HEK293 (cell line): ENCODE results near the gene CDC42EP5.

ENCODE experiments used
- BCL11B ChIP-seq: fragments of 450-650 bp; formaldehyde crosslinking; IDR thresholded peaks from 2 replicates; pipeline ENCODE4 v1.5.1; 2016; ENCODE audit warnings: low read depth, missing biosample characterization, missing genetic modification characterization
- EGR2 ChIP-seq: fragments of 450-650 bp; formaldehyde crosslinking; IDR thresholded peaks from 2 replicates; pipeline ENCODE4 v1.5.1; 2016; ENCODE audit warnings: low read depth, missing biosample characterization, missing genetic modification characterization
- GLIS1 ChIP-seq: fragments of 450-650 bp; formaldehyde crosslinking; IDR thresholded peaks from 2 replicates; pipeline ENCODE4 v1.5.1; 2016; ENCODE audit warnings: missing biosample characterization, missing genetic modification characterization
- KLF7 ChIP-seq: fragments of 450-650 bp; formaldehyde crosslinking; IDR thresholded peaks from 2 replicates; pipeline ENCODE4 v1.5.1; 2016; ENCODE audit warnings: missing biosample characterization, missing genetic modification characterization, borderline replicate concordance
- TRIM28 ChIP-seq: IDR thresholded peaks from 2 replicates; pipeline ENCODE4 v1.6.1; 2011; ENCODE audit warnings: low read length, control low read depth, borderline replicate concordance
- ZEB2 ChIP-seq: fragments of 450-650 bp; formaldehyde crosslinking; IDR thresholded peaks from 2 replicates; pipeline ENCODE4 v1.5.1; 2016; ENCODE audit warnings: missing biosample characterization, missing genetic modification characterization
- ZNF121 ChIP-seq: fragments of 450-650 bp; formaldehyde crosslinking; IDR thresholded peaks from 2 replicates; pipeline ENCODE4 v1.5.1; 2016; ENCODE audit warnings: missing biosample characterization, missing genetic modification characterization
- ZNF37A ChIP-seq: fragments of 450-650 bp; IDR thresholded peaks from 2 replicates; pipeline ENCODE4 v1.5.1; 2018; ENCODE audit warnings: missing biosample characterization, missing genetic modification characterization
- ZNF48 ChIP-seq: fragments of 450-650 bp; formaldehyde crosslinking; IDR thresholded peaks from 2 replicates; pipeline ENCODE4 v1.5.1; 2016; ENCODE audit warnings: missing biosample characterization, missing genetic modification characterization
- ZNF514 ChIP-seq: fragments of 450-650 bp; formaldehyde crosslinking; IDR thresholded peaks from 2 replicates; pipeline ENCODE4 v1.5.1; 2016; ENCODE audit warnings: missing biosample characterization, missing genetic modification characterization
- ZNF624 ChIP-seq: fragments of 450-650 bp; formaldehyde crosslinking; IDR thresholded peaks from 2 replicates; pipeline ENCODE4 v1.5.1; 2017; ENCODE audit warnings: missing biosample characterization, missing genetic modification characterization
- ZNF664 ChIP-seq: fragments of 450-650 bp; formaldehyde crosslinking; IDR thresholded peaks from 2 replicates; pipeline ENCODE4 v1.5.1; 2016; ENCODE audit warnings: missing biosample characterization, missing genetic modification characterization
- ZNF830 ChIP-seq: fragments of 450-650 bp; IDR thresholded peaks from 2 replicates; pipeline ENCODE4 v1.5.0; 2018; ENCODE audit warnings: missing biosample characterization, missing genetic modification characterization, low read depth, mild to moderate bottlenecking, moderate library complexity
- TF ChIP-seq, protein P1 (sequence below): fragments of 450-650 bp; formaldehyde crosslinking; IDR thresholded peaks from 2 replicates; pipeline ENCODE4 v1.5.1; 2016; ENCODE audit warnings: missing biosample characterization, missing genetic modification characterization
- TF ChIP-seq, protein P2 (sequence below): fragments of 450-650 bp; formaldehyde crosslinking; IDR thresholded peaks from 2 replicates; pipeline ENCODE4 v1.5.0; 2017; ENCODE audit warnings: missing biosample characterization, missing genetic modification characterization, borderline replicate concordance
- TF ChIP-seq, protein P3 (sequence below): fragments of 450-650 bp; formaldehyde crosslinking; IDR thresholded peaks from 2 replicates; pipeline ENCODE4 v1.5.1; 2017; ENCODE audit warnings: missing biosample characterization, missing genetic modification characterization
- TF ChIP-seq, protein P4 (sequence below): fragments of 450-650 bp; formaldehyde crosslinking; IDR thresholded peaks from 2 replicates; pipeline ENCODE4 v1.5.1; 2016; ENCODE audit warnings: missing biosample characterization, missing genetic modification characterization
- TF ChIP-seq, protein P5 (sequence below): fragments of 450-650 bp; formaldehyde crosslinking; IDR thresholded peaks from 2 replicates; pipeline ENCODE4 v1.5.1; 2016; ENCODE audit warnings: missing biosample characterization, missing genetic modification characterization
- TF ChIP-seq, protein P6 (sequence below): fragments of 450-650 bp; formaldehyde crosslinking; IDR thresholded peaks from 2 replicates; pipeline ENCODE4 v1.5.1; 2016; ENCODE audit warnings: missing biosample characterization, missing genetic modification characterization
- TF ChIP-seq, protein P7 (sequence below): fragments of 450-650 bp; formaldehyde crosslinking; IDR thresholded peaks from 2 replicates; pipeline ENCODE4 v1.5.1; 2017; ENCODE audit warnings: missing biosample characterization, missing genetic modification characterization
- TF ChIP-seq, protein P8 (sequence below): fragments of 450-650 bp; formaldehyde crosslinking; IDR thresholded peaks from 2 replicates; pipeline ENCODE4 v1.5.1; 2016; ENCODE audit warnings: missing biosample characterization, missing genetic modification characterization

The CDC42EP5 gene

DNA sequence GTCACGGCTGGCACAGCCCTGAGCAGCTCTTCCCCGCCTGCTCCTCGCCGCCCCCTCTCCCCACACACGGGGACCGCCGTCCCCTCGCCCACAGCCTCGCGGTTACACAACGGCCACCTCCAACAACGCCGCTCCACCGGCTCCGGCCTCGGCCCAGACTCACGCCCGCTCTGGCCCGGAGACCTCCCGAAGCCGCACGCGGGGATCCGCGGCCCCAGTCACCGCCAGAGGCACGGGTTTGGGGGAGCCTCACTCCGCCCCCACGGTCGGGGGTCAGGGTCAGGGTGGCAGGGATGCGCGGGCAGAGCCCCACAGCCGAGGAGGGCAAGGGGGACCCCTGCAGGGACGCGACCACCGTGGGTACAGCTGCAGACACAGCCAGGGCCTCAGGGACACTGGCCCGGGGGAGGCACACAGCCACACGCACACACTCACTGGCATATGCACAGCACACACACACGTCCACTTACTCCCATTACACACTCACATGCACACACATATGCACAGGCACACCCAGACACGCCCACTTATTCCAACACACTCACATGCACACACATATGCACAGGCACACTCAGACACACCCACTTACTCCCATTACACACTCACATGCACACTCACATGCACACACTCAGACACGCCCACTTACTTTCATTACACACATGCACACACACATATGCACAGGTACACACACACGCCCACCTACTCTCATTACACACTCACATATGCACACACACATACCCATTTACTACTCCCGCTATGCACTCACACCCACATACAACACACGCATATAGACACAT lies 56.2 kb downstream of the CDC42EP5 start (continued):
- TF ChIP-seq KLF7 (tag by site-specific recombination) (0 out of 2 replicates have a peak, but pooled peaks have one; percentile 12), ZNF830 (tag by site-specific recombination) (no peak), ZNF37A (tag by site-specific recombination) (no peak), ZNF121 (tag by site-specific recombination) (no peak), GLIS1 (tag by site-specific recombination) (no peak), EGR2 (peak; percentile 85), ZNF664 (tag by site-specific recombination) (no peak), ZNF624 (tag by site-specific recombination) (no peak), ZNF514 (tag by site-specific recombination) (no peak), BCL11B (tag by site-specific recombination) (no peak), TRIM28 (no peak), ZEB2 (tag by site-specific recombination) (no peak), ZNF48 (tag by site-specific recombination) (no peak)
- TF ChIP-seq, protein P1, sequence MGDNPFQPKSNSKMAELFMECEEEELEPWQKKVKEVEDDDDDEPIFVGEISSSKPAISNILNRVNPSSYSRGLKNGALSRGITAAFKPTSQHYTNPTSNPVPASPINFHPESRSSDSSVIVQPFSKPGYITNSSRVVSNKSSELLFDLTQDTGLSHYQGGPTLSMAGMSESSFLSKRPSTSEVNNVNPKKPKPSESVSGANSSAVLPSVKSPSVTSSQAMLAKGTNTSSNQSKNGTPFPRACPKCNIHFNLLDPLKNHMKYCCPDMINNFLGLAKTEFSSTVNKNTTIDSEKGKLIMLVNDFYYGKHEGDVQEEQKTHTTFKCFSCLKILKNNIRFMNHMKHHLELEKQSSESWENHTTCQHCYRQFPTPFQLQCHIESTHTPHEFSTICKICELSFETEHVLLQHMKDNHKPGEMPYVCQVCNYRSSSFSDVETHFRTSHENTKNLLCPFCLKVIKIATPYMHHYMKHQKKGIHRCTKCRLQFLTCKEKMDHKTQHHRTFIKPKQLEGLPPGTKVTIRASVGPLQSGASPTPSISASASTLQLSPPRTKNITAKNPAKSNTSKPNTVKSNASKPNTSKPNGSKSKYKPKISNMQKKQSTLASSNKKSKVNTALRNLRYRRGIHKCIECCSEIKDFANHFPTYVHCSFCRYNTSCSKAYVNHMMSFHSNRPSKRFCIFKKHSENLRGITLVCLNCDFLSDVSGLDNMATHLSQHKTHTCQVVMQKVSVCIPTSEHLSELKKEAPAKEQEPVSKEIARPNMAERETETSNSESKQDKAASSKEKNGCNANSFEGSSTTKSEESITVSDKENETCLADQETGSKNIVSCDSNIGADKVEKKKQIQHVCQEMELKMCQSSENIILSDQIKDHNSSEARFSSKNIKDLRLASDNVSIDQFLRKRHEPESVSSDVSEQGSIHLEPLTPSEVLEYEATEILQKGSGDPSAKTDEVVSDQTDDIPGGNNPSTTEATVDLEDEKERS (tag by site-specific recombination) = no peak
- TF ChIP-seq, protein P2, sequence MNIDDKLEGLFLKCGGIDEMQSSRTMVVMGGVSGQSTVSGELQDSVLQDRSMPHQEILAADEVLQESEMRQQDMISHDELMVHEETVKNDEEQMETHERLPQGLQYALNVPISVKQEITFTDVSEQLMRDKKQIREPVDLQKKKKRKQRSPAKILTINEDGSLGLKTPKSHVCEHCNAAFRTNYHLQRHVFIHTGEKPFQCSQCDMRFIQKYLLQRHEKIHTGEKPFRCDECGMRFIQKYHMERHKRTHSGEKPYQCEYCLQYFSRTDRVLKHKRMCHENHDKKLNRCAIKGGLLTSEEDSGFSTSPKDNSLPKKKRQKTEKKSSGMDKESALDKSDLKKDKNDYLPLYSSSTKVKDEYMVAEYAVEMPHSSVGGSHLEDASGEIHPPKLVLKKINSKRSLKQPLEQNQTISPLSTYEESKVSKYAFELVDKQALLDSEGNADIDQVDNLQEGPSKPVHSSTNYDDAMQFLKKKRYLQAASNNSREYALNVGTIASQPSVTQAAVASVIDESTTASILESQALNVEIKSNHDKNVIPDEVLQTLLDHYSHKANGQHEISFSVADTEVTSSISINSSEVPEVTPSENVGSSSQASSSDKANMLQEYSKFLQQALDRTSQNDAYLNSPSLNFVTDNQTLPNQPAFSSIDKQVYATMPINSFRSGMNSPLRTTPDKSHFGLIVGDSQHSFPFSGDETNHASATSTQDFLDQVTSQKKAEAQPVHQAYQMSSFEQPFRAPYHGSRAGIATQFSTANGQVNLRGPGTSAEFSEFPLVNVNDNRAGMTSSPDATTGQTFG (tag by site-specific recombination) = no peak
- TF ChIP-seq, protein P3, sequence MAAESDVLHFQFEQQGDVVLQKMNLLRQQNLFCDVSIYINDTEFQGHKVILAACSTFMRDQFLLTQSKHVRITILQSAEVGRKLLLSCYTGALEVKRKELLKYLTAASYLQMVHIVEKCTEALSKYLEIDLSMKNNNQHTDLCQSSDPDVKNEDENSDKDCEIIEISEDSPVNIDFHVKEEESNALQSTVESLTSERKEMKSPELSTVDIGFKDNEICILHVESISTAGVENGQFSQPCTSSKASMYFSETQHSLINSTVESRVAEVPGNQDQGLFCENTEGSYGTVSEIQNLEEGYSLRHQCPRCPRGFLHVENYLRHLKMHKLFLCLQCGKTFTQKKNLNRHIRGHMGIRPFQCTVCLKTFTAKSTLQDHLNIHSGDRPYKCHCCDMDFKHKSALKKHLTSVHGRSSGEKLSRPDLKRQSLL (tag by site-specific recombination) = no peak
- TF ChIP-seq, protein P4, sequence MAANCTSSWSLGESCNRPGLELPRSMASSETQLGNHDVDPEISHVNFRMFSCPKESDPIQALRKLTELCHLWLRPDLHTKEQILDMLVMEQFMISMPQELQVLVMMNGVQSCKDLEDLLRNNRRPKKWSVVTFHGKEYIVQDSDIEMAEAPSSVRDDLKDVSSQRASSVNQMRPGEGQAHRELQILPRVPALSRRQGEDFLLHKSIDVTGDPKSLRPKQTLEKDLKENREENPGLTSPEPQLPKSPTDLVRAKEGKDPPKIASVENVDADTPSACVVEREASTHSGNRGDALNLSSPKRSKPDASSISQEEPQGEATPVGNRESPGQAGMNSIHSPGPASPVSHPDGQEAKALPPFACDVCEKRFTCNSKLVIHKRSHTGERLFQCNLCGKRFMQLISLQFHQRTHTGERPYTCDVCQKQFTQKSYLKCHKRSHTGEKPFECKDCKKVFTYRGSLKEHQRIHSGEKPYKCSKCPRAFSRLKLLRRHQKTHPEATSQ (tag by site-specific recombination) = no peak
- TF ChIP-seq, protein P5, sequence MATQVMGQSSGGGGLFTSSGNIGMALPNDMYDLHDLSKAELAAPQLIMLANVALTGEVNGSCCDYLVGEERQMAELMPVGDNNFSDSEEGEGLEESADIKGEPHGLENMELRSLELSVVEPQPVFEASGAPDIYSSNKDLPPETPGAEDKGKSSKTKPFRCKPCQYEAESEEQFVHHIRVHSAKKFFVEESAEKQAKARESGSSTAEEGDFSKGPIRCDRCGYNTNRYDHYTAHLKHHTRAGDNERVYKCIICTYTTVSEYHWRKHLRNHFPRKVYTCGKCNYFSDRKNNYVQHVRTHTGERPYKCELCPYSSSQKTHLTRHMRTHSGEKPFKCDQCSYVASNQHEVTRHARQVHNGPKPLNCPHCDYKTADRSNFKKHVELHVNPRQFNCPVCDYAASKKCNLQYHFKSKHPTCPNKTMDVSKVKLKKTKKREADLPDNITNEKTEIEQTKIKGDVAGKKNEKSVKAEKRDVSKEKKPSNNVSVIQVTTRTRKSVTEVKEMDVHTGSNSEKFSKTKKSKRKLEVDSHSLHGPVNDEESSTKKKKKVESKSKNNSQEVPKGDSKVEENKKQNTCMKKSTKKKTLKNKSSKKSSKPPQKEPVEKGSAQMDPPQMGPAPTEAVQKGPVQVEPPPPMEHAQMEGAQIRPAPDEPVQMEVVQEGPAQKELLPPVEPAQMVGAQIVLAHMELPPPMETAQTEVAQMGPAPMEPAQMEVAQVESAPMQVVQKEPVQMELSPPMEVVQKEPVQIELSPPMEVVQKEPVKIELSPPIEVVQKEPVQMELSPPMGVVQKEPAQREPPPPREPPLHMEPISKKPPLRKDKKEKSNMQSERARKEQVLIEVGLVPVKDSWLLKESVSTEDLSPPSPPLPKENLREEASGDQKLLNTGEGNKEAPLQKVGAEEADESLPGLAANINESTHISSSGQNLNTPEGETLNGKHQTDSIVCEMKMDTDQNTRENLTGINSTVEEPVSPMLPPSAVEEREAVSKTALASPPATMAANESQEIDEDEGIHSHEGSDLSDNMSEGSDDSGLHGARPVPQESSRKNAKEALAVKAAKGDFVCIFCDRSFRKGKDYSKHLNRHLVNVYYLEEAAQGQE = no peak
- TF ChIP-seq, protein P6, sequence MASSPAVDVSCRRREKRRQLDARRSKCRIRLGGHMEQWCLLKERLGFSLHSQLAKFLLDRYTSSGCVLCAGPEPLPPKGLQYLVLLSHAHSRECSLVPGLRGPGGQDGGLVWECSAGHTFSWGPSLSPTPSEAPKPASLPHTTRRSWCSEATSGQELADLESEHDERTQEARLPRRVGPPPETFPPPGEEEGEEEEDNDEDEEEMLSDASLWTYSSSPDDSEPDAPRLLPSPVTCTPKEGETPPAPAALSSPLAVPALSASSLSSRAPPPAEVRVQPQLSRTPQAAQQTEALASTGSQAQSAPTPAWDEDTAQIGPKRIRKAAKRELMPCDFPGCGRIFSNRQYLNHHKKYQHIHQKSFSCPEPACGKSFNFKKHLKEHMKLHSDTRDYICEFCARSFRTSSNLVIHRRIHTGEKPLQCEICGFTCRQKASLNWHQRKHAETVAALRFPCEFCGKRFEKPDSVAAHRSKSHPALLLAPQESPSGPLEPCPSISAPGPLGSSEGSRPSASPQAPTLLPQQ (tag by site-specific recombination) = no peak
- TF ChIP-seq, protein P7, sequence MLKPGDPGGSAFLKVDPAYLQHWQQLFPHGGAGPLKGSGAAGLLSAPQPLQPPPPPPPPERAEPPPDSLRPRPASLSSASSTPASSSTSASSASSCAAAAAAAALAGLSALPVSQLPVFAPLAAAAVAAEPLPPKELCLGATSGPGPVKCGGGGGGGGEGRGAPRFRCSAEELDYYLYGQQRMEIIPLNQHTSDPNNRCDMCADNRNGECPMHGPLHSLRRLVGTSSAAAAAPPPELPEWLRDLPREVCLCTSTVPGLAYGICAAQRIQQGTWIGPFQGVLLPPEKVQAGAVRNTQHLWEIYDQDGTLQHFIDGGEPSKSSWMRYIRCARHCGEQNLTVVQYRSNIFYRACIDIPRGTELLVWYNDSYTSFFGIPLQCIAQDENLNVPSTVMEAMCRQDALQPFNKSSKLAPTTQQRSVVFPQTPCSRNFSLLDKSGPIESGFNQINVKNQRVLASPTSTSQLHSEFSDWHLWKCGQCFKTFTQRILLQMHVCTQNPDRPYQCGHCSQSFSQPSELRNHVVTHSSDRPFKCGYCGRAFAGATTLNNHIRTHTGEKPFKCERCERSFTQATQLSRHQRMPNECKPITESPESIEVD (tag by site-specific recombination) = no peak
- TF ChIP-seq, protein P8, sequence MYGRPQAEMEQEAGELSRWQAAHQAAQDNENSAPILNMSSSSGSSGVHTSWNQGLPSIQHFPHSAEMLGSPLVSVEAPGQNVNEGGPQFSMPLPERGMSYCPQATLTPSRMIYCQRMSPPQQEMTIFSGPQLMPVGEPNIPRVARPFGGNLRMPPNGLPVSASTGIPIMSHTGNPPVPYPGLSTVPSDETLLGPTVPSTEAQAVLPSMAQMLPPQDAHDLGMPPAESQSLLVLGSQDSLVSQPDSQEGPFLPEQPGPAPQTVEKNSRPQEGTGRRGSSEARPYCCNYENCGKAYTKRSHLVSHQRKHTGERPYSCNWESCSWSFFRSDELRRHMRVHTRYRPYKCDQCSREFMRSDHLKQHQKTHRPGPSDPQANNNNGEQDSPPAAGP (tag by site-specific recombination) = no peak
